ENCODE results near the gene GFOD1. TPM values are rescaled to one million over a fixed set of nuclear protein-coding genes. Genes with fewer than 3 reads are reported as not detected.

Gene GFOD1
- polyA plus RNA-seq, 1 of the 3 experiments (the other 2 are of a cell fraction) = 1.6 TPM

- Histone ChIP-seq H4K20me1 (ENCODE audit: insufficient read depth) (no peaks in the 10 kb centered on the region), H3K4me3 (ENCODE audit: low read depth in 2 of 2, low read length in 1 of 2) (no peak overlapping the region), H3F3A (replicated peaks; ENCODE audit: insufficient read depth) (no peaks in the 10 kb centered on the region), H3K36me3 (replicated peaks in 1 of 2; ENCODE audit: control insufficient read depth in 1 of 2, insufficient read depth in 2 of 2, low read length in 1 of 2) (no peaks in the 10 kb centered on the region), H3K4me1 (ENCODE audit: control insufficient read depth in 1 of 2, insufficient read depth in 2 of 2, low read depth in 1 of 2, low read length in 1 of 2) (peaks cover under 1 to 16% of the 10 kb centered on the region in 2 experiments; a peak in 3 of 4 replicates), H3K4me2 (no peak overlapping the region), H3K79me2 (ENCODE audit: insufficient read depth) (no peaks in the 10 kb centered on the region), H3K27ac (ENCODE audit: low read depth in 2 of 2, low read length in 1 of 2) (no peak overlapping the region), H2AFZ (ENCODE audit: low read depth) (no peak overlapping the region), H3K9me2 (no peaks in the 10 kb centered on the region), H3K9me3 (no peaks in the 10 kb centered on the region), H3K9ac (no peak overlapping the region), H3K27me3 (ENCODE audit: insufficient read depth) (no peaks in the 10 kb centered on the region)
- CTCF ChIA-PET = interaction anchor here (1.8 kb wide), 1 partner anchor 165 kb away, joined by 4 read pairs; no protein-coding TSS in a partner anchor
- WGBS (ENCODE audit: low lambda C conversion rate) = 92% methylated on average over 2 of the region's 2 CpGs
- no peak for TF ChIP-seq NFIC (IDR thresholded peaks at IDR 0.05; ENCODE audit: borderline replicate concordance)
- no peak for TF ChIP-seq ELF1 (IDR thresholded peaks at IDR 0.05)
- TF ChIP-seq IRF3 (IDR thresholded peaks at IDR 0.05; ENCODE audit: low read depth, low read length) = no peak
- no peak for TF ChIP-seq EP300 (IDR thresholded peaks at IDR 0.05; ENCODE audit: borderline replicate concordance in 1 of 2, low read depth in 1 of 2, low read length in 1 of 2)
- no peak for TF ChIP-seq FOXM1 (IDR thresholded peaks at IDR 0.05; ENCODE audit: low read depth)
- no peak for TF ChIP-seq GABPA (IDR thresholded peaks at IDR 0.05; ENCODE audit: low read depth)
- TF ChIP-seq PBX3 (IDR thresholded peaks at IDR 0.05) = no peak
- TF ChIP-seq ZBTB33 (IDR thresholded peaks at IDR 0.05; ENCODE audit: borderline replicate concordance, low read depth) = no peak
- TF ChIP-seq SMC3 (IDR thresholded peaks at IDR 0.05; ENCODE audit: low read depth, low read length) = no peak
- TF ChIP-seq MEF2A (IDR thresholded peaks at IDR 0.05; ENCODE audit: borderline replicate concordance, low read depth) = no peak
- no peak for TF ChIP-seq RAD21 (IDR thresholded peaks at IDR 0.05; ENCODE audit: low read length)
- no peak for TF ChIP-seq SIN3A (IDR thresholded peaks at IDR 0.05; ENCODE audit: borderline replicate concordance, low read depth, low read length)
- no peak for TF ChIP-seq YY1 (IDR thresholded peaks at IDR 0.05; ENCODE audit: low read depth)
- no peak for TF ChIP-seq RCOR1 (IDR thresholded peaks at IDR 0.05; ENCODE audit: low read length)
- POLR2A ChIA-PET = no interaction called here
- no peak for DNase-seq
Observed at GRCh38 chr6:13409991-13410390, 77.4 kb downstream of the GFOD1 start.
